GM12864 (cell line): ENCODE results near the gene ZNF211.

Experiments used
- DNase-seq: peaks from one replicate; pipeline ENCODE4 v3.0.0-alpha.2; 2011; ENCODE audit warnings: low read depth
- H3K4me3 ChIP-seq: 2 replicates; pipeline ENCODE4 v1.5.1; 2011; ENCODE audit warnings: mild to moderate bottlenecking, low read depth, low read length, control low read depth
- TF ChIP-seq, protein P1 (sequence below): IDR thresholded peaks from 2 replicates; pipeline ENCODE4 v1.5.1; 2011; ENCODE audit warnings: low read depth, mild to moderate bottlenecking, moderate library complexity, low read length, control low read depth, inconsistent platforms; ENCODE audit errors: missing control alignments

The ZNF211 gene

DNA sequence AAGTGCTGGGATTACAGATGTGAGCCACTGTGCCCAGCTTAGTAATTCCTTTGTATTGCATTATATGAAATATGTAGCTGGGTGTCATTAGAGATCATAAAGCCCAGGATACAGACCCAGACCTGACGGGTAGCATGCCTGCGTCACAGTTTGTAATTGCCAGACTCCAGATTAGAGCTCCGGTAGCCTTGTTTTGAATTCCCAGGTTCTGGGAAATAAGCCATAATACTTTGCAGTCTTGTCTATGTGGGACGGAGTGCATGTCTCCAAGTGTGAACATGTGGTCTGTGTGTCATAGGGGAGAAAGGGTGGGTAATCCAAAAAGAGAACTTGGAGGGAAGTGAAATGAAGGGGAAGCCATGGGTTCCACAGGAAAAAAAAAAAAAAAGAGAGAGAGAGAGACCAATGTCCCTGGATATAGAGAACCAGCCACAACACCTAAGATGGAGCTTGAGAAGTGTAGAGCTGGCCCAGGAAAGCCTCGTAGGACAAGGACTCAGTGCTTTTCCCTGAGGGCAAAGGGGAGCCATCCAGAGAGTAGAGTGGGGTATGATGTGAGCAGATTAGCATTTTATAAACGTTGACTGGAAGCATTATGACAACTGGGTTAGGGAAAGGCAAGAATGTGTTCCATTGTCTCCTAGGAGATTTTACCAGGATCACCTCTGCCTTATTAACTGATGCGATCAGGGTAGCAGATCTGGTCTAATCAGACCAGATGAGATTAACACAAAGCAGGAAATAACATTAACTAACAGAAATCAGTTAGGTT is 38.3 kb downstream of the ZNF211 start:
- DNase-seq, result no peak

DNA sequence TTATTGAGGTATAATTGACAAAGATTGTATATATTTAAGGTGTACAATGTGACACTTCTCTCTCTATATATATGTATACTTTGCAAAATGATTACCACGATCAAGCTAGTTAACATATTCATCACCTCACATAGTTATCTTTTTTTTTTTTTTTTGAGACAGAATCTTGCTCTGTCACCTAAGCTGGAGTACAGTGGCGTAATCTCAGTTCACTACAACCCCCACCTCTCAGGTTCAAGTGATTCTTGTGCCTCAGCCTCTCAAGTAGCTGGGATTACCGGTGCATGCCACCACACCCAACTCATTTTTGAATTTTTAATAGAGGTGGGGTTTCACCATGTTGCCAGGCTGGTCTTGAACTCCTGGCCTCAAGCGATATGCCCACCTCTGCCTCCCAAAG is 39.5 kb downstream of the ZNF211 start:
- TF ChIP-seq, protein P1, sequence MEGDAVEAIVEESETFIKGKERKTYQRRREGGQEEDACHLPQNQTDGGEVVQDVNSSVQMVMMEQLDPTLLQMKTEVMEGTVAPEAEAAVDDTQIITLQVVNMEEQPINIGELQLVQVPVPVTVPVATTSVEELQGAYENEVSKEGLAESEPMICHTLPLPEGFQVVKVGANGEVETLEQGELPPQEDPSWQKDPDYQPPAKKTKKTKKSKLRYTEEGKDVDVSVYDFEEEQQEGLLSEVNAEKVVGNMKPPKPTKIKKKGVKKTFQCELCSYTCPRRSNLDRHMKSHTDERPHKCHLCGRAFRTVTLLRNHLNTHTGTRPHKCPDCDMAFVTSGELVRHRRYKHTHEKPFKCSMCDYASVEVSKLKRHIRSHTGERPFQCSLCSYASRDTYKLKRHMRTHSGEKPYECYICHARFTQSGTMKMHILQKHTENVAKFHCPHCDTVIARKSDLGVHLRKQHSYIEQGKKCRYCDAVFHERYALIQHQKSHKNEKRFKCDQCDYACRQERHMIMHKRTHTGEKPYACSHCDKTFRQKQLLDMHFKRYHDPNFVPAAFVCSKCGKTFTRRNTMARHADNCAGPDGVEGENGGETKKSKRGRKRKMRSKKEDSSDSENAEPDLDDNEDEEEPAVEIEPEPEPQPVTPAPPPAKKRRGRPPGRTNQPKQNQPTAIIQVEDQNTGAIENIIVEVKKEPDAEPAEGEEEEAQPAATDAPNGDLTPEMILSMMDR, result no peak
- no peak overlapping the region for H3K4me3 ChIP-seq
- DNase-seq, result no peak

More for the DNA sequence above, 38.3 kb downstream of the ZNF211 start:
- no peak overlapping the region for H3K4me3 ChIP-seq
- TF ChIP-seq, protein P1, result no peak

DNA sequence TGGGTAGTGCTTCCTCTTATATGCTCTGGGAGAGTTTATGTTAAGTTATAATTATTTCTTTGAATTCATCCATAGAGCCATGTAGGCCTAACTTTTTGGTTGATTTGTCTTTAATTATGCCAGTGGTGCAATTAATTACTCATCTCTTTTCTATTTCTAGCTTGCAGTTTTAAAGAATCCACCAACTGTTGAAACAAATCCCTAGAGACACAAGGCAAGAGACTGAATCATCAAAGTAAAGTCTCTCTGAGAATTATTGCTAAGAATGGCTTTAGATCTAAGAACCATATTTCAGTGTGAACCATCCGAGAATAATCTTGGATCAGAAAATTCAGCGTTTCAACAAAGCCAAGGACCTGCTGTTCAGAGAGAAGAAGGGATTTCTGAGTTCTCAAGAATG is 42.9 kb downstream of the ZNF211 start:
- H3K4me3 ChIP-seq, result no peak overlapping the region
- TF ChIP-seq, protein P1, result no peak
- DNase-seq, result no peak

DNA sequence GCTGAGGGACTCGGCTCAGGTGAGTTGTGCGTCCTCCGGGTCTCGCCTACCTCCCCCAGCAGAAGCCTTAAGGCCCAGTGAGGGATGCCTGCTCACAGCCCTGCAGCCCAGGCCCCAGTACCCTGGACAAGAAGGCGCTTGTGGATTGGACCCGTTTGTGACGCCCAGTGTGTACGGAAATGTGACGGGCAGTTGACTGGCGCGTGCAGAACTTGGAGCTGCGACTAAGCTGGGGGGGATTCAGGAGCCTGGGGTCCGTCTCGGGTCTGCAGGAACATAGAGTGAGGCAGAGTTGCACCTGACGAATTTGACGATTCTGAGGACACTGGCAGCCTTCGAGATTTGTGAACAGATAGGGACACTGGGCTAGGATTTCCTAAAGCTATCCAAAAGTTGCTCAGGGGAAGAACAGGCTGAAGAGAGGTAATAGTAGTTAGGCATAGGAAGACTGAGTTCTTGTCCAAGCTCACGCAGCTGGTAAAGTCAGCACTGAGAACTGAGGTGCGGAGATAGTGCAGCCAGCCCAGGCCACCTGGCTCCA is 49.3 kb downstream of the ZNF211 start:
- H3K4me3 ChIP-seq, result peak overlapping the region; percentile 91
- TF ChIP-seq, protein P1, result no peak
- no peak for DNase-seq

DNA sequence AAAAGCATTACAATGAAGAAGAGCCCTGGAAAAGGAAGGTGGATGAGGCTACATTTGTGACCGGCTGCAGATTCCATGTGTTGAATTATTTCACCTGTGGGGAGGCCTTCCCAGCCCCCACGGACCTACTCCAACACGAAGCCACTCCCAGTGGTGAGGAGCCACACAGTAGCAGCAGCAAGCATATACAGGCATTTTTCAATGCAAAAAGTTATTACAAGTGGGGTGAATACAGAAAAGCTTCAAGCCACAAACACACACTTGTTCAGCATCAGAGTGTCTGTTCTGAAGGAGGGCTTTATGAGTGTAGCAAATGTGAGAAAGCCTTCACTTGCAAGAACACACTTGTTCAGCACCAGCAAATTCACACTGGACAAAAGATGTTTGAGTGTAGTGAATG is 53.8 kb downstream of the ZNF211 start:
- DNase-seq, result no peak
- no peak overlapping the region for H3K4me3 ChIP-seq
- TF ChIP-seq, protein P1, result no peak

DNA sequence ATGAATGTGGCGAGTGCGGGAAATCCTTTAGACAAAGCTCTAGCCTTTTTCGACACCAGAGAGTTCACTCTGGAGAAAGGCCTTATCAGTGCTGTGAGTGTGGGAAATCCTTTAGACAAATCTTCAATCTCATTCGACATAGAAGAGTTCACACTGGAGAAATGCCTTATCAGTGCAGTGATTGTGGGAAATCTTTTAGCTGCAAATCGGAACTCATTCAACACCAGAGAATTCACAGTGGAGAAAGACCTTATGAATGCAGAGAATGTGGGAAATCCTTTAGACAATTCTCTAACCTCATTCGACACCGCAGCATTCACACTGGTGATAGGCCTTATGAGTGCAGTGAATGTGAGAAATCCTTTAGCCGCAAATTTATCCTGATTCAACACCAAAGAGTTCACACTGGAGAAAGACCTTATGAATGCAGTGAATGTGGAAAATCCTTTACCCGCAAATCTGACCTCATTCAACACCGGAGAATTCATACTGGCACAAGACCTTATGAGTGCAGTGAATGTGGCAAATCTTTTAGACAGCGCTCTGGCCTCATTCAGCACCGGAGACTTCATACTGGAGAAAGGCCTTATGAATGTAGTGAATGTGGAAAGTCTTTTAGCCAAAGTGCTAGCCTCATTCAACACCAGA is 54.5 kb downstream of the ZNF211 start:
- H3K4me3 ChIP-seq, result no peak overlapping the region
- TF ChIP-seq, protein P1, result no peak
- no peak for DNase-seq
